GM19240 (cell line): ENCODE data around the gene ZNF428.
A peak's percentile ranks its signal among the peaks of the same experiment; 100 is the strongest.
"Not testable (repeated sequence)": the region's sequence is repeated elsewhere in the genome, so short reads cannot be mapped to it uniquely, and the experiment has no call there.

Source experiments
- DNase-seq: peaks from one replicate; pipeline ENCODE4 v3.0.0; 2011; ENCODE audit warnings: low spot score; ENCODE audit not compliant: insufficient read length

Gene ZNF428, protein sequence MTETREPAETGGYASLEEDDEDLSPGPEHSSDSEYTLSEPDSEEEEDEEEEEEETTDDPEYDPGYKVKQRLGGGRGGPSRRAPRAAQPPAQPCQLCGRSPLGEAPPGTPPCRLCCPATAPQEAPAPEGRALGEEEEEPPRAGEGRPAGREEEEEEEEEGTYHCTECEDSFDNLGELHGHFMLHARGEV

GRCh38 chr19:43619262-43620060 lies at the start of gene ZNF428:
Gene ZNF428, minus strand, starts transcription at chr19:43619629. Its CDS starts 5,325 bp downstream, at chr19:43614304.
- DNase-seq: peak; percentile 91

DNA sequence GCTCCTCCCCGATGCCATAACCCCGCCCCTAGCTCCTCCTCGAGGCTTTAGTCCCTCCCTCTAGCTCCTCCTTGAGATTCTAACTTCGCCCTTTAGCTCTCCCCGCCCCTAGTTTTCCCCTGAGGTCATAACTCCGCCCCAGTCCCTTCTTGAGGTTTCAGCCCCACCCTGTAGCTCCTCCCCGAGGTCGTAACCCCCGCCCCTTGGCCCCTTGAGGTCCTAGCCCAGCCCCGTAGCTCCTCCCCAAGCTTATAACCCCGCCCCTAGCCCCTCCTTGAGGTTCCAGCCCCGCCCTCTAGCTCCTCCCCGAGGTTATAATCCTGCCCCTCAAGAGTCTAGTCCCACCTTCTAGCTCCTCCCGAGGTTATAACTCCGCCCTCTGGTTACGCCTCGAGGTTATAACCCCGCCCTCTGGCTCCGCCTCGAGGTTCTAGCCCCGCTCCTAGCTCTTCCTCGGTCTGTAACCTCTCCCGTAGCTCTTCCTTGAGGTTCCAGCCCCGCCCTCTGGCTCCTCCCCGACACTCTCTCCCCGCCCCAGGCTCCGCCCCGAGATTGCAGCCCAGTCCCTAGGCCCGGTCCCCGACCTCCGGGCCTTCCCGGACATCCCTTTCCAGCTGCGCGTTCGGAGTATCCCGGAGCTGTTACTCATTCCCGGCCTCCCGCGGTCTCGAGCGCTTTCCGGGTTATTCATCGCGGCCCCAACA lies 49.1 kb upstream of the ZNF428 start:
- DNase-seq: peak; percentile 80

- no peak for DNase-seq
These were observed 48.5 kb upstream of the ZNF428 start for GRCh38 chr19:43667876-43668405.

DNA sequence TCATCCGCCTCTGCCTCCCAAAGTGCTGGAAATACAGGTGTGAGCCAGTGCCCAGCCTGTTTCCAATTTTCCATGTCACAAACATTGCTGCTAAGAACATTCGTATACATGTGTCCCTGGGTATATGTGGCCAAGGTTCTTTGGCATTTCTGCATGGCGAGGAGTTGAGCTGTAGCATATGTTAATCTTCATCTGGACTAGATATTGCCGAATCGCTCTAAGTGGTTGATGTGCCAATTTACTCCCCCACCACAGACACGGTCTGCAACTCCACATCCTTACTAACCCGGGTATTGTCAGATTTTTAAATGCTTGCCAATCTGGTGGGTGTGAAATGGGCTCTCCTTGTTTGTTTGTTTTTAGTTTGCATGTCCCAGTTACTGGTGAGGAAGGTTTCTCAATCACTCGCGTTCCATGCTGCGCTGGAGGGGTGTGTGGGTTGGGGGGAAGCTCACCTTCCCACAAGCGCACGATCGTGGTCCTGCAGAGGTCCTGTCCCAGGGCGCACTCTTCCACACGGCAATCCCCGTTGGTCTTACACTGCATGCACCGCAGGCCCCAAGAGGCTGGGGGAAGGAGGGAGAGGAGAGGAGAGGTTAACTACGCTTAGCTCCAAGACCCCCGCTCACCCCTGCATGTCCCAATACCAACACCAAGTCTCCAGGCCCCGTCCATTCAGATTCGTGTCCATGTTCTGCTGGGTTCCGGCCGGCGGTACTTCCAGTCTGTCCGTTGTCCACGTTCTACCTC lies 47.9 kb upstream of the ZNF428 start:
- DNase-seq: no peak

DNA sequence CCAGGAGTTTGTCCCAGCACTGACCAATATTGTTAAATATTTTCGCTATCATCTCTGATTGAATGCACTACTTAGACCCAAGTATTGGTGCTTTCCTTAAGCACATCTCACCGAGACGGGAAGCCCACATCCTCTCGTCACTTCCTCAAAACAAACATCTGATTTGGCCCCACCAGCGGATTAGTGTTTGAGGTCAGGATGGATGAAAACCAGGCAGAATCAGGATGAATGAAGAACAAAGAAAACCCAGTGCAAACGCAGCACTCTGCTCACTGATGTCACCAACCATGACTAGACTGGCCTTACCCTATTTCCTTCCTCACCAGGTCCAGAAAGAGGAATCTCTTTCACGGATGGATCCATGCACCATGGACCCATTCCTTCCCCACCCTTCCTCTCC lies 44.6 kb upstream of the ZNF428 start:
- DNase-seq: no peak

DNA sequence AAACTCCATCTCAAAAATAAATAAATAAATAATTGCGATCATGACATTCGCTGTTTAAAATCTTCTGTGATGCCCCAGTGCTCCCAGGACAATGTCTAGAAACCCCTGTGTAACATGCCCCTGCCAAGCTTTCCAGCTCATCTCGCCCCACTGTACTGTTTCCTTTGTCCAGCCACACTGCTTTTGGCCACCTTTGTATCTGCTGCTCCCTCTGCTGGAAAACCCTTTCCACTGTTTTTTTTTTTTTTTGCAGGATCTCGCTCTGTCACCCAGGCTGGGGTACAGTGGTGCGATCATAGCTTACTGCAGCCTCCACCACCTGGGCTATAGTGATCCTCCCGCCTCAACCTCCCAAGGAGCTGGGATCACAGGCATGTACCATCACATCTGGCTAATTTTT lies 43.1 kb upstream of the ZNF428 start:
- no peak for DNase-seq

DNA sequence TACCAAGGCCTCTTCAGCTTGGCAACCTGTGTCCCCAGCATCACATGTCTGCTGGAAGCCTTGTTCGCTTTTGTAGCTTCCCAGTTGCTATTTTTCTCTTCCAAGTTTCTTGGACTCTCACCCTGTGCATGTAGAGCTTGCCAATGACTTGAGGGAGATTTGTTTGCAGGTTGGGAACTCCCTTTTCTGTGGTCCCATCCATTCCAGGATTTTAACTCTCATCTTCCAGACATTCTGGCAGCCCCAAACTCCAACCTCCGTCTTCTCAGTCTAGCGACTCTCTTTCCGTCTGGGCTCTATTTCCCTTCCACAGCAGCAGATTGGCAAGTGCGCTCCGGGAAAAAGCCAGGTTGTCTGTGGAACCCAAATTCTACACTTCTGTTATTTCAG lies 41.5 kb upstream of the ZNF428 start:
- no peak for DNase-seq

- DNase-seq: no peak
These were observed 41.0 kb upstream of the ZNF428 start for GRCh38 chr19:43660301-43660970.

DNA sequence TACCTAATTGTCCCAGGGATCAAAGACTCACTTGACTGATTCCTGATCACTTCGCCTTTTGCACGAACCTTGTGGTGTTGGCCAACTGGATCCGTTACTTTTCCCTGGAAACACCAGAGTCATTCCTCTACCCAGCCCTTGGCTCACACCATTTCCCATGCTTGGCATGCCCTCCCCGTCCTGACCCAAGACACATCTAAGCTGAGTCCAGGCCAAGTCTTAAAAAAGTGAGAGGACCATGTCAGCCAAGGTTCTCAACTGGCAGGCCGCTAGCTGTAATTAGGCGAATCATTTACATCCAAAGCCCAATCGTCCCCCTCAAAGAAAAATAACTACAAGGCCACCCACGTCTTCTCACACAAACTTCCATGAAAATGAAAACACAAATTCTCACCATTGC lies 39.1 kb upstream of the ZNF428 start:
- DNase-seq: no peak

- no peak for DNase-seq
These were observed 38.6 kb upstream of the ZNF428 start for GRCh38 chr19:43658001-43658400.

- DNase-seq: no peak
These were observed 37.0 kb upstream of the ZNF428 start for GRCh38 chr19:43656436-43656835.

DNA sequence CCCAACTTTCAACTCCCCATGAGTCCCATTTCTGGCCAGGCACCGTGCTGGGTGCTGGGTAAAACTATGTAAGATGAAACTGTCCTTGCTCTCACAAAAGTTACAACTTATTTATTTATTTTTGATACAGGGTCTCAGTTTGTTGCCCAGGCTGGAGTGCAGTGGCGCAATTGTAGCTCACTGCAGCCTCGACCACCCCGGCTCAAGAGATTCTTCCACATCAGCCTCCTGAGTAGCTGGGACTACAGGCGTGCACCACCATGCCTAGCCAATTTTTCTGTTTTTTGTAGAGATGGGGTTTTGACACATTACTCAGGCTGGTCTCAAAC lies 33.1 kb upstream of the ZNF428 start:
- no peak for DNase-seq

DNA sequence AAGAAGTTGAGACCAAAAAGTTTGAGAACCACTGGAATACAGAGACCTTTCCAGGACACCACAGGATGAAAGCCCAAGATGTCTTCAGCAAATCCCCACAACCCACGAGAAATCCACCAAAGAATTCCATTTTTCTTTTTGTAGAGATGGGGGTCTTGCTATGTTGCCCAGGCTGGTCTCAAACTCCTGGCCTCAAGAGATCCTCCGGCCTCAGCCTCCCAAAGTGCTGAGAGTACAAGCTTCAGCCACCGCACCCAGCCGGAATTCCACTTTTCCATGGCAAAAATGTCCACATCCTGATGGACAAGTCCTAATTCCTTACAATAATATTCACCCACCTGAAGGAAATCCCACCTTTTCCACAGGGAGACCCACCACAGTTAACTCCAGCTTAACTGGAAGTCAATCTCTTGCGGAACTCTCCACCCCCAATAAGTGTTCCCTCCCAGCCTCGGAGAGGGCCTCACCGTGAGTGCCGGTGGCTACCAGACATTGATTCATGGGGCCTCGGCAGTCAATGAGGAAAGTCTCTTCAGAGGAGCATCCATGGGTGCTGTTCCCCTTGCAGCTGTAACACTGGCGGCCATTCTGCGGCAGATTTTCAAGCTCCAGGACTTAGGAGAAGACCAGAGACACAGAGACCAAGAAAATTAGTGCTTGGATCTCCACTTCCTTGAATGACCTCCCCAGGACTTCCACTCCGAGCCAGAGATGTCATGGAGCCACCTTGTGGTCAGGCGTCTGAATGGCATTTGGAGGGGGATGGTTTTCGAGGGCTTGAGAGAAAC lies 32.5 kb upstream of the ZNF428 start:
- DNase-seq: peak; percentile 45

GRCh38 chr19:43650276-43650675 lies 30.8 kb upstream of the ZNF428 start:
- not testable (repeated sequence) for DNase-seq

DNA sequence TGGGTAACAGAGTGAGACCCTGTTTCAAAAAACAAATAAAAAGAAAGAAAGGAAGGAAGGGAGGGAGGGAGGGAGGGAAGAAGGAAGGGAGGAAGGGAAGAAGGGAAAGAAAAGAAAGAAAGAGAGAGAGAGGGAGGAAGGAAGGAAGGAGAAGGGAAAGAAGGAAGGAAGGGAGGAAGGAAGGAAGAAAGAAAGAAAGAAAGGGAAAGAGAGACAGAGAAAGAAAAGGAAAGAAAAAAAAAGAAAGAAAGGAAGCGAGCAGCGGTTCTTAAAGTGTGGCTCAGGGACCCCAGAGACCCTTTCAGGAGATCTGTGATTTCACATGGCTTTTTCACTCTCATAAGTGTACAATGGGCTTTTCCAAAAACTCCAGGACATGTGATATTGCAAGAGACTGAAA lies 30.1 kb upstream of the ZNF428 start:
- DNase-seq: no peak

DNA sequence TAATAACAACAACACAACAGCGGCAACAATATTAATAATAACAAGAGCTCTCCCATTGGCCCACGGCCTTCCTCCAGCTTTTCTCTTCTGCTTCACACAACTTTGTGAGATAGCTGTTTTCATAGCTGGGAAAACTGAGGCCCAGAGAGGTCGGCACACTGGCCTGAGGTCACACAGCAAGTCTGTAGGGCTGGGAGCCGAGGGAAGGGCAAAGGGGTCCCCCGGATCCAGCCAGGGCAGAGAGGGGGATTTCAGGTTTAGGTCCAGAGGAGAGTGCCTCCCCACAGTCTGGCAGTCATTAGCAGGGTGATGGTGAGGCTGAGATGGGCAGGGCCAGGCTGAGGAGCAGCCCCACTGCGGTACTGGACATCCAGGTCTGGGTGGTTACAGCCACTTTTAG lies 29.2 kb upstream of the ZNF428 start:
- no peak for DNase-seq

GRCh38 chr19:43644181-43644580 lies 24.8 kb upstream of the ZNF428 start:
- DNase-seq: no peak

- DNase-seq: no peak
These were observed 23.9 kb upstream of the ZNF428 start for GRCh38 chr19:43643326-43643725.

DNA sequence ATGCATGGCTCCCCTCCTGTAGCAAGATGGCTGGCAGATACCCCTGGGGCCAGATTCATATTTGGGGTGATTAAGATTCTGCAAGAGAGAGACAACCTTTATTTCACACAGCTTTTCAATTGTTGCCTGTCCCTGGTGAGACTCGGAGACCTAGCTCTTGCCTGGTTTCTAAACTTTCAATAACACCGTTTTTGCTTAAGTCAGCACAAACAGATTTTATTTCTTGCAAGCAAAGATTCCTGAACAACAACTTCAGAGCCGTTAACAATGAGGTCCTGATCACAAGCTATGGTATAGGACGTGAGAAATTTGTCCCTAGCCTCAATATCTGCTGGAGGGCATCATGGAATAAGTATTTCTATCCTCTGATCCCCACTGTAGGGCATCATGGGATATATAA lies 23.1 kb upstream of the ZNF428 start:
- DNase-seq: no peak

GRCh38 chr19:43641333-43641732 lies 21.9 kb upstream of the ZNF428 start:
- DNase-seq: no peak
